ENCODE data around the gene TSPY4.
"Not testable (repeated sequence)": the region's sequence is repeated elsewhere in the genome, so short reads cannot be mapped to it uniquely, and the experiment has no call there.

TSPY4 gene

GRCh38 chrY:9337164-9337563 is at the start of gene TSPY4:
Gene TSPY4 (plus strand): TSS chrY:9337464. CDS start chrY:9337510, 46 bp downstream.
- H3K27me3 ChIP-seq (ENCODE audit: control insufficient read depth, insufficient read depth, low read length); H3K4me1 ChIP-seq (ENCODE audit: control insufficient read depth, insufficient read depth, low read length): not testable (repeated sequence)

GRCh38 chrY:9320996-9321395 is 16.3 kb upstream of the TSPY4 start:
- no peak overlapping the region for H3K27ac ChIP-seq (ENCODE audit: low read depth, low read length)
- H3K4me1 ChIP-seq (ENCODE audit: control insufficient read depth, insufficient read depth, low read length): no peaks in the 10 kb centered on the region
- no peak overlapping the region for H3K9ac ChIP-seq (ENCODE audit: low read length)
- no peak overlapping the region for H3K4me3 ChIP-seq (ENCODE audit: low read length)
- H3K36me3 ChIP-seq (ENCODE audit: control insufficient read depth, insufficient read depth, low read length): no peaks in the 10 kb centered on the region
- no peaks in the 10 kb centered on the region for H3K27me3 ChIP-seq (ENCODE audit: control insufficient read depth, insufficient read depth, low read length)

More at GRCh38 chrY:9337164-9337563, at the start of gene TSPY4:
- H3K36me3 ChIP-seq (ENCODE audit: control insufficient read depth, insufficient read depth, low read length); H3K9ac ChIP-seq (ENCODE audit: low read length); H3K4me3 ChIP-seq (ENCODE audit: low read length); H3K27ac ChIP-seq (ENCODE audit: low read depth, low read length): not testable (repeated sequence)

GRCh38 chrY:9357497-9357896 is 20.2 kb downstream of the TSPY4 start, which contains the start of gene TSPY8:
Gene TSPY8 (plus strand): TSS chrY:9357797. CDS start chrY:9357843, 46 bp downstream.
- H3K4me1 ChIP-seq (ENCODE audit: control insufficient read depth, insufficient read depth, low read length); H3K36me3 ChIP-seq (ENCODE audit: control insufficient read depth, insufficient read depth, low read length); H3K27me3 ChIP-seq (ENCODE audit: control insufficient read depth, insufficient read depth, low read length); H3K4me3 ChIP-seq (ENCODE audit: low read length); H3K27ac ChIP-seq (ENCODE audit: low read depth, low read length); H3K9ac ChIP-seq (ENCODE audit: low read length): not testable (repeated sequence)
